ENCODE data around the gene RLN3.

Gene RLN3

GRCh38 chr19:14054099-14054498, 26.2 kb downstream of the RLN3 start:
- DNase-seq (ENCODE audit: low read depth, low spot score), result no peak

DNA sequence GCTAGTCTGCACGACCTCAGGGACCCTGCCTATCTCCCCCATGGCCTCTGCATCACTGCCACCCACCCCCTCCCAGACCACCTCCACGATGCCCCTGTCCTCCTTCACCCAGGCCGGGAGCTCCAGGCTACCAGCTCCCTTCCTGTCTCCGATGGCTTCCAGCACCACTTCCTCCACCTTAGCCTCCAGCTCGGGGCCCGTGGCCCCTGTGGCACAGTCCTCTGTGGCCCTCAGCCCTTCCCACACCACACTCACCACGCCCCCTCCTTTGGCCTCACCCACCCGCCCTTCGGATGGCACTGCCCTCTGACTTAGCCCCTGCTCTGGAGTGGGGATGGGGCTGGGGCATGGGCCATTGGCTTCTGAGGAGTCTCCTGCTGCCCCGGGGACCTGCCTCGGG, 26.8 kb downstream of the RLN3 start:
- DNase-seq (ENCODE audit: low read depth, low spot score), result no peak

- no peak for DNase-seq (ENCODE audit: low read depth, low spot score)
Measured at GRCh38 chr19:14055396-14055795, 27.4 kb downstream of the RLN3 start.

DNA sequence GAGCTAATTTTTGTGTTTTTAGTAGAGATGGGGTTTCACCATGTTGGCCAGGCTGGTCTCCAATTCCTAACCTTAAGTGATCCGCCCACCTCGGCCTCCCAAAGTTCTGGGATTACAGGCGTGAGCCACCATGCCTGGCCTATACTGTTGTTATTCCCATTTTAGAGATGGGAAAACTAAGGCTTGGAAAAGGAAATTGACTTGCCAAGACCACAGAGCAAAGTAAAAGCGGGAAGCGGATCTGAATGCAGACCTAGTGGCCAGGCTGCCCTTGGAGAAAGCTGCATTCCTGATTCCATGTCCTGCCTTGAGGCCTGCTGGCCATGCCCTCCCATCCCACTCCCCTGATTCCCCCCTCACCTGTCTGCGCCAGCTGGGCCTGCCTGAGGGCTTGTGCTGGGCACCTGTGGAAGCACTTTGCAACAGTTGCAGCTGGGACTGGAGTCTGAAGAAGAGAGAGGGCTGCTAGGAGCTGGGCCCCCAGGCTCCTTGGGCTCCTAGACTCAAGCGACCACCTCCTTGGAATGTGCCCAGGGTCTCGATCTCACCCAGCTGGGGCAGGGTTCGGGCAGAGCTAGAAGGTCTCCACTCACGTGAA, 28.2 kb downstream of the RLN3 start:
- DNase-seq (ENCODE audit: low read depth, low spot score), result peak; percentile 22

- DNase-seq (ENCODE audit: low read depth, low spot score), result no peak
Measured at GRCh38 chr19:14056741-14057356, 28.9 kb downstream of the RLN3 start.

GRCh38 chr19:14058182-14059092, 30.5 kb downstream of the RLN3 start:
- no peak for DNase-seq (ENCODE audit: low read depth, low spot score)

GRCh38 chr19:14059093-14059480, 31.1 kb downstream of the RLN3 start:
- peak; percentile 26 for DNase-seq (ENCODE audit: low read depth, low spot score)

GRCh38 chr19:14059652-14060155, 31.8 kb downstream of the RLN3 start:
- DNase-seq (ENCODE audit: low read depth, low spot score), result no peak

DNA sequence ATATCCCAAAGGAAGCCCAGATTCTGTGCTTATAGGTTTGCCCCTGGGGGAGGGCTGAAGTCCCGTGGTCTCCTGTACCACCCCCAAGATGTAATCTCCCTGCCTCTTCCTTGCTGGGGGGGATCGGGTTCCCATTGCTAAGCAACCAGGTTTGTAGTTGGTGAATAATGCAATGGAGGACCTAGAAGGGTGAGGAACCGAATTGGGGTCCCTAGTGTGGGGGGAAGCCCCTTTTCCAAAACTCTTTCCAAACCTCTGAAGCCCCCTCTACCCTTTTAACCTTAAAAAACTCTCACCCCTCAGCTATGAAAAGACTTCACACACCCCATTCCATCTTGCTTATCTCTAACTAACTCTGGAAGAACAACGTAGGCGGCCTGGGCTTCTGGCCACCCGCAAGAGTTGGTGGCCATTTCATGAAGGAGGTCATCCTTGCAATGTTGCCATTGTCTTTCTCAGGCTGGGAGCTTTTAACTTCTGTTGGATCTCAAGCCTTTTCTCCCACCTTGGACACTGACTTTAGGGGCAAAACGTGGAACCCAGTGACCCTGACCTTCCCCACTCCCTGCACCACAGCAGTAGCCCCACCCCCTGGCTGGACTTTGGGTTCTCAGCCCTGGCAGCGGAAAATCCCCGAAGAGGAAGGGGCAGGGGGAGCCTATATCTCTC, 33.3 kb downstream of the RLN3 start:
- DNase-seq (ENCODE audit: low read depth, low spot score), result no peak

- no peak for DNase-seq (ENCODE audit: low read depth, low spot score)
Measured at GRCh38 chr19:14061751-14062557, 34.0 kb downstream of the RLN3 start, which contains the start of gene PALM3. PALM3 (minus strand) TSS chr19:14062076; CDS start chr19:14061980, 96 bp downstream.

DNA sequence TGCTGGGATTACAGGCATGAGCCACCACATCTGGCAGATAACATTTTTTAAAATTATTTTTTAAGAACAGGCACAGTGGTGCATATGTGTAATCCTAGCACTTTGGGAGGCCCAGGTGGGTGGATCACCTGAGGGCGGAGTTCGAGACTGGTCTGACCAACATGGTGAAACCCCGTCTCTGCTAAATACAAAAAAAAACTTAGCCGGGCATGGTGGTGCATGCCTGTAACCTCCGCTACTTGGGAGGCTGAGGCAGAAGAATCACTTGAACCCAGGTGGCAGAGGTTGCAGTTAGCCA, 34.6 kb downstream of the RLN3 start:
- no peak for DNase-seq (ENCODE audit: low read depth, low spot score)

DNA sequence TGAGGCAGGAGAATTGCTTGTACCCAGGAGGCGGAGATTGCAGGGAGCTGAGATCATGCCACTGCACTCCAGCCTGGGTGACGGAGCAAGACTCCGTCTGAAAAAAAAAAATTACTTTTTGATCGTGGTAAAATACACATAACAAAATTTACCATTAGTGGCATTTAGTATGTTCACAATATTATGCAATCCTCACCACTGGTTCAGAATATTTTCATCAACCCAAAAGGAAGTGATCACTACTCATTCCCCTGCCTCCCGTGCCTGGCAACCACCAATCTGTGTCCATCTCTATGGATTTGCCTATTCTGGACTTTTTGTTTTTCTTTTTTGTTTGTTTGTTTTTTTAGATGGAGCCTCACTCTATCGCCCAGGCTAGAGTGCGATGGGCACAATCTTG, 35.2 kb downstream of the RLN3 start:
- no peak for DNase-seq (ENCODE audit: low read depth, low spot score)

GRCh38 chr19:14066134-14066533, 38.2 kb downstream of the RLN3 start:
- no peak for DNase-seq (ENCODE audit: low read depth, low spot score)

DNA sequence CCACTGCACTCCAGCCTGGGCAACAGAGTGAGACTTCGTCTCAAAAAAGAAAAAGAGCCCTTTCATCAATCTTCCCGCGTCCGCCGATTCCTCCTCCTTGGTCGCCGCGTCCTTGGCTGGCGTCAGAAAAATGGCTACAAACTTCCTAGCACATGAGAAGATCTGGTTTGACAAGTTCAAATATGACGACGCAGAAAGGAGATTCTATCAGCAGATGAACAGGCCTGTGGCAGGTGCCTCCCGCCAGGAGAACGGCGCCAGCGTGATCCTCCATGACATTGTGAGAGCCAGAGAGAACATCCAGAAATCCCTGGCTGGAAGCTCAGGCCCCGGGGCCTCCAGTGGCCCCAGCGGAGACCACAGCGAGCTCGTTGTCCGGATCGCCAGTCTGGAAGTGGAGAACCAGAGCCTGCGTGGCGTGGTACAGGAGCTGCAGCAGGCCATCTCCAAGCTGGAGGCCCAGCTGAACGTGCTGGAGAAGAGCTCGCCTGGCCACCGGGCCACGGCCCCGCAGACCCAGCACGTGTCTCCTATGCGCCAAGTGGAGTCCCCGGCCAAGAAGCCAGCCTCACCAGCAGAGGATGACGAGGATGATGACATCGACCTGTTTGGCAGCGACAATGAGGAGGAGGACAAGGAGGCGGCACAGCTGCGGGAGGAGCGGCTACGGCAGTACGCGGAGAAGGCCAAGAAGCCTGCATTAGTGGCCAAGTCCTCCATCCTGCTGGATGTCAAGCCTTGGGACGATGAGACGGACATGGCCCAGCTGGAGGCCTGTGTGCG, 42.5 kb downstream of the RLN3 start:
- no peak for DNase-seq (ENCODE audit: low read depth, low spot score)

DNA sequence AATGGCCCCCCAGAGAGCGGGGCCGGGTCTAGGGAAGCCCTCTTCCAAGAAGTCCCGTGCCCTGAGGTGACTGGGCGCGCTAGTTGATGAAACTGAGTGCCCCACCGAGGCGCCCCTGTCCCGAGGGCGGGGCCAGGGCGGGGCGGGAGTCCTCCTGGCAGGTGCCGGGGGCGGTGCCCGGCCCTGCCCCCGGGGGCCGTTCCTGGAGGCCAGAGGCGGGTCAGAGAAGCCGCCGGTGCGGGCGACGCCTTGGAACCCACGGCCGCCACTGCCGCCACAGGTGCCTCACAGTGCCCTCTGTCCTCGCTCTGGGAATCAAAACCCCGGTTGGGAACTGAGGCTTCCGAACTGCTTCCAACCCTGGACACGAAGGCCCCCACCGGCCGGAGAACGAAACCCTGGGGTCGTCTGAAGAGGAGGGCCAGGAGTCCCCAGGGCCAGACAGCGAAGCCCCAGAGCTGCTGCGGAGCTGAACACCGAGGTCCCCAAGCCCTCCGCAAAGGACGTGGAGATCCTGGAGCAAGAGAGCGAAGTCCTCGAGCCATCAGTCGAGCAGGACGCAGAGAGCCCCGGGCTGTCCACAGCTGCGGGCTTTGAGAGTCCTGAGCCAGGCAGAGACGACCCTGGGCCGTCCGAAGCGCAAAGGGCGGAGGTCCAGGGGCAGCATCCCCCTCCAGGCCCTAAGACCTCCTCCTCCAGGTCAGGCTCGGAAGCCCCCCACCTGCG, 44.8 kb downstream of the RLN3 start, which contains the start of gene MISP3:
MISP3 (plus strand) TSS at position 252 of the 726 bp plus-strand sequence. CDS start 524 bp downstream, outside the sequence.
- peak; percentile 42 for DNase-seq (ENCODE audit: low read depth, low spot score)

GRCh38 chr19:14073261-14073924, 45.4 kb downstream of the RLN3 start:
- peak; percentile 57 for DNase-seq (ENCODE audit: low read depth, low spot score)

GRCh38 chr19:14073925-14074838, 46.2 kb downstream of the RLN3 start:
- DNase-seq (ENCODE audit: low read depth, low spot score), result no peak

DNA sequence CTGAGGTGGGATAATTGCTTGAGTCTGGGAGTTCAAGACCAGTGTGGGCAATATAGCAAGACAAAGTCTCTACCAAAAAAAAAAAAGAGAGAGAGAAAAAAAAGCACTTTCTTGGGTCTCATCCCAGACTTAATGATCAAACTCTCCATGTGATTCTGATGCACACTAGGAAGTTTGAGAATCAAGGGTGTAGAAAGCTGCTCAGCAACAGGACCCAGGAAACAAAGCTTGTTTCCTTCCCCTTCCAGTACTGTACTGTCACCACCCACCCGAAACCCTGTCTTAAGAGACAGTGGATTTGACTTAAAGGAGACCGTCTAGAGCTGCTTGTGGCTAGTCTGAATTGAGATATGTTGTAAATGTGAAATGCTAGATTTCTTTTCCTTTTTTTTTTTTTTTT, 50.5 kb downstream of the RLN3 start:
- no peak for DNase-seq (ENCODE audit: low read depth, low spot score)
